Left cardiac atrium (tissue), 4 donors: ENCODE data around the gene ALG10B. TPM values are rescaled to one million over a fixed set of nuclear protein-coding genes. Genes with fewer than 3 reads are reported as not detected.

ENCODE experiments used
- ATAC-seq, 2 donors: fragments of 200-7000 bp; cut with Tn5 transposase; one replicate each; pipeline ENCODE4 v1.9.1; 2020; ENCODE audit warnings: mild to moderate bottlenecking in 2 of 2, moderate library complexity in 2 of 2
- DNase-seq: peaks from one replicate; pipeline ENCODE4 v3.0.0-alpha.2; 2020
- intact Hi-C, 2 donors: fragments of 100-400 bp; cut with DNase I; formaldehyde crosslinking; loops; one replicate each; pipeline versions ENCODE4 v1.14.1 to v1.15.1; 2022 to 2023
- total RNA-seq, 2 donors: library from RNA; stranded (reverse); fragmentation: NEBNext Ultra II Directional; extraction: Animal tissue kit (Norgen Biotek cat#: 25700); gene quantifications; one replicate each; pipeline ENCODE4 v1.2.1, GENCODE V29; 2021
- donor health status: DM: no; HTN: yes; CAD: no.
- donor health status: DM: no; HTN: yes; CAD: no; lungs with severe emphysema.
- donor health status: DM: yes; HTN: yes; CAD: no.
- donor health status: Dilated cardiomyopathy.

Gene ALG10B
- total RNA-seq, 2 donors from 2014 or later: 6.0 to 8.3 TPM

GRCh38 chr12:38367506-38367905 is 50.9 kb downstream of the ALG10B start:
- intact Hi-C loops: no loop called here
- DNase-seq: no peak
- no peak for ATAC-seq

GRCh38 chr12:38370311-38370710 is 53.7 kb downstream of the ALG10B start:
- intact Hi-C loops: no loop called here
- ATAC-seq (no peak), DNase-seq (no peak)

DNA sequence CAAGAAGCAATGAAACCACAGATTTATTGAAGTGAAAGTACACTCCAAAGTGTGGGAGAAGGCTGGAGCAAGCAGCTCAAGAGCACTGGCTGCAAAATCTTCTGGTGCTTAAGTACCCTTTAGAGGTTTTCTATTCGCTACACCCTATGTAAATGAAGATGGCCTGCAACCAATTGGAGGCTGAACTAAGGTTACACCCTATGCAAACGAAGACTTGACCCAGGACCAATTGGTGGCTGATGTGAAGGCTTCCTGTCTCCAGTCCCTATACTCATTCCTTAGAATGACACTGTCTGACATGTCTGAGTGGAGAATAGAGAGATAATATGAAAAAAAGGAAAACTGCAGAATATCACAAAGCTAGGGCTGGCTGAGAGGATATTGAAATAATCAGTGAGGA is 57.2 kb downstream of the ALG10B start:
- ATAC-seq (no peak), DNase-seq (no peak)
- intact Hi-C loops: no loop called here

DNA sequence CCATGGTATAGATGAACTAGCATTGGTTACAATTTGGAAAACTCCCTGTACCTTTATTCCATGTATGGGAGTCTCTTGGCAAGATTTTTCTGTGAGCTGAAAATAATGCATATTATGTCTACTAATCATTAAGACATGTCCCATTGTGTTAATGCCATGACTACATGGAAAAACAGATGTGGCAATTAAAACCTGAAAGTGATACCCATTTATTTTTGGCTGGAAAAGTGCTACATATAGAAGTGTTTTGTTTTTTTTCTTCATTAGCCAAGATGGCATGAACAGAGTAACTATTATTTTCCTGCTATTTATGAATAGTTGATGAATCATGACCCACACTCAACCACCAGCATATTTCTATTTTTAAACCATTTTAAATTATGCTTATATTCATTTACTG is 58.2 kb downstream of the ALG10B start:
- no peak for ATAC-seq
- intact Hi-C loops: no loop called here
- DNase-seq: no peak
